HCT116 (cell line): ENCODE results near the gene GRM2. TPM values are rescaled to one million over a fixed set of nuclear protein-coding genes. Genes with fewer than 3 reads are reported as not detected.

Source experiments
- ATAC-seq: fragments of 200-7000 bp; cut with Tn5 transposase; 2 replicates; pipeline ENCODE4 v1.9.1; 2020; ENCODE audit warnings: mild to moderate bottlenecking, moderate library complexity
- BruUV-seq: library from RNA; stranded (reverse); fragments of 400-500 nt; replicated peaks from 2 replicates; lab custom pipeline; 2021; lab: Mats Ljungman, UMichigan
- CTCF ChIA-PET: fragments of 300-600 bp; sonication (Branson Sonifier 250); formaldehyde crosslinking; loops from one replicate; lab custom pipeline; 2021; ENCODE audit warnings: antibody characterized with exemption; lab: Charles Lee
- POLR2A ChIA-PET: fragments of 300-600, 350-600 bp; sonication (Branson Sonifier 250); formaldehyde crosslinking; loops from one replicate; lab custom pipeline; 2021; ENCODE audit warnings: antibody characterized with exemption; lab: Charles Lee
- RAD21 ChIA-PET, 2 experiments: fragments of 300-600 bp; sonication (Branson Sonifier 250); formaldehyde crosslinking; loops; one replicate each; lab custom pipeline; 2023; ENCODE audit warnings: low total read pairs in 2 of 2; ENCODE audit not compliant: uncharacterized antibody in 2 of 2, unreplicated experiment in 2 of 2, low non-redundant PET in 1 of 2; lab: Charles Lee
- DNase-seq: peaks from one replicate; pipeline ENCODE4 v3.0.0-alpha.2; 2010; ENCODE audit warnings: low read depth, low spot score
- H2AFZ ChIP-seq: fragments of 200-600 bp; shearing (Covaris generic), sonication (generic); 2 replicates; pipeline ENCODE4 v1.6.1; 2017; ENCODE audit warnings: low read depth, mixed run types, mixed read lengths, antibody characterized with exemption, low read length; ENCODE audit not compliant: poor library complexity, severe bottlenecking
- H3K27ac ChIP-seq: 2 replicates; pipeline ENCODE4 v1.5.1; 2012; ENCODE audit warnings: low read depth, low read length
- H3K27me3 ChIP-seq: fragments of 200-600 bp; sonication (generic); 2 replicates; pipeline ENCODE4 v1.6.1; 2016; ENCODE audit warnings: mixed run types, low read length, mixed read lengths; ENCODE audit not compliant: insufficient read depth
- H3K36me3 ChIP-seq, 2 experiments: fragments of 200-500 bp in 1 of 2; fragments of 200-600 bp in 1 of 2; sonication (Bioruptor generic) in 1 of 2; sonication (generic) in 1 of 2; 2 replicates each; pipeline versions ENCODE4 v1.5.1 to v1.6.1; 2014 to 2016; ENCODE audit warnings: low read length in 2 of 2, inconsistent platforms in 1 of 2, mixed read lengths in 1 of 2, mixed run types in 1 of 2; ENCODE audit not compliant: insufficient read depth in 2 of 2, control insufficient read depth in 1 of 2
- H3K4me1 ChIP-seq, 2 experiments: fragments of 200-600 bp in 1 of 2; sonication (generic) in 1 of 2; 2 replicates each; pipeline versions ENCODE4 v1.5.1 to v1.6.1; 2012 to 2017; ENCODE audit warnings: low read length in 2 of 2, inconsistent platforms in 1 of 2, mild to moderate bottlenecking in 1 of 2, mixed read lengths in 1 of 2, mixed run types in 1 of 2, moderate library complexity in 1 of 2; ENCODE audit not compliant: insufficient read depth in 2 of 2, control insufficient read depth in 1 of 2
- H3K4me2 ChIP-seq: fragments of 200-600 bp; sonication (generic); 2 replicates; pipeline ENCODE4 v1.6.1; 2017; ENCODE audit warnings: mixed run types, low read length, mixed read lengths
- H3K4me3 ChIP-seq, 2 experiments: fragments of 200-600 bp in 1 of 2; sonication (generic) in 1 of 2; replicated peaks in 1 of 2; 2 replicates each; pipeline ENCODE4 v1.5.1; 2011 to 2016; ENCODE audit warnings: low read length in 2 of 2, control low read depth in 1 of 2, low read depth in 1 of 2, mild to moderate bottlenecking in 1 of 2, mixed read lengths in 1 of 2, mixed run types in 1 of 2
- H3K79me2 ChIP-seq: fragments of 200-600 bp; sonication (generic); 2 replicates; pipeline ENCODE4 v1.6.1; 2017; ENCODE audit warnings: mild to moderate bottlenecking, mixed run types, low read length, moderate library complexity, mixed read lengths; ENCODE audit not compliant: insufficient read depth
- H3K9ac ChIP-seq: fragments of 200-600 bp; sonication (generic); 2 replicates; pipeline ENCODE4 v1.6.1; 2016; ENCODE audit warnings: low read length, mixed read lengths
- H3K9me2 ChIP-seq: fragments of 200-600 bp; sonication (generic), shearing (Covaris generic); 2 replicates; pipeline ENCODE4 v1.6.1; 2017; ENCODE audit warnings: mixed run types, mild to moderate bottlenecking, moderate library complexity; ENCODE audit not compliant: insufficient read depth
- H3K9me3 ChIP-seq, 2 experiments: fragments of 200-500 bp in 1 of 2; fragments of 200-600 bp in 1 of 2; sonication (Bioruptor generic) in 1 of 2; sonication (generic) in 1 of 2; 2 replicates each; pipeline ENCODE4 v1.6.1; 2014 to 2017; ENCODE audit warnings: low read length in 2 of 2, mixed read lengths in 2 of 2, inconsistent platforms in 1 of 2, low read depth in 1 of 2, mild to moderate bottlenecking in 1 of 2, mixed run types in 1 of 2, moderate library complexity in 1 of 2; ENCODE audit not compliant: control insufficient read depth in 1 of 2, insufficient read depth in 1 of 2
- H4K20me1 ChIP-seq: fragments of 200-600 bp; sonication (generic), shearing (Covaris generic); 2 replicates; pipeline ENCODE4 v1.6.1; 2017; ENCODE audit warnings: mixed run types, mild to moderate bottlenecking, moderate library complexity; ENCODE audit not compliant: insufficient read depth
- ATF3 ChIP-seq: IDR thresholded peaks from 2 replicates; pipeline ENCODE4 v1.6.1; 2012
- CEBPB ChIP-seq: IDR thresholded peaks from 2 replicates; pipeline ENCODE4 v1.6.1; 2012; ENCODE audit warnings: low read depth
- CTCF ChIP-seq, 3 experiments: fragments of 200-600 bp in 1 of 3; sonication (generic) in 1 of 3; IDR thresholded peaks in 2 of 3; conservative IDR thresholded peaks in 1 of 3; 2 replicates each; pipeline ENCODE4 v1.5.1; 2012 to 2017; ENCODE audit warnings: low read depth in 2 of 3, low read length in 2 of 3, antibody characterized with exemption in 1 of 3, borderline replicate concordance in 1 of 3, control low read depth in 1 of 3, mild to moderate bottlenecking in 1 of 3, mixed read lengths in 1 of 3, mixed run types in 1 of 3, moderate library complexity in 1 of 3; ENCODE audit not compliant: insufficient read depth in 1 of 3
- EZH2 ChIP-seq: fragments of 200-600 bp; sonication (generic); IDR thresholded peaks from 2 replicates; pipeline ENCODE4 v1.6.1; 2017; ENCODE audit warnings: antibody characterized with exemption, mixed run types
- EZH2phosphoT487 ChIP-seq: fragments of 200-600 bp; IDR thresholded peaks from 2 replicates; pipeline ENCODE4 v1.6.1; 2018; ENCODE audit warnings: antibody characterized with exemption, borderline replicate concordance
- FOSL1 ChIP-seq: IDR thresholded peaks from 2 replicates; pipeline ENCODE4 v1.6.1; 2012; ENCODE audit warnings: low read depth
- JUND ChIP-seq: IDR thresholded peaks from 2 replicates; pipeline ENCODE4 v1.6.1; 2012
- MAX ChIP-seq: IDR thresholded peaks from 2 replicates; pipeline ENCODE4 v1.6.1; 2012
- POLR2A ChIP-seq: IDR thresholded peaks from 2 replicates; pipeline ENCODE4 v1.7.0; 2011; ENCODE audit warnings: borderline replicate concordance; ENCODE audit not compliant: insufficient read depth, insufficient read length; ENCODE audit errors: extremely low read depth
- POLR2AphosphoS5 ChIP-seq: IDR thresholded peaks from 2 replicates; pipeline ENCODE4 v1.6.1; 2011; ENCODE audit warnings: mild to moderate bottlenecking, low read depth, low read length, moderate library complexity
- SP1 ChIP-seq: IDR thresholded peaks from 2 replicates; pipeline ENCODE4 v1.6.1; 2012; ENCODE audit warnings: low read depth
- TCF7L2 ChIP-seq: IDR thresholded peaks from 2 replicates; pipeline ENCODE4 v1.7.0; 2011; ENCODE audit warnings: borderline replicate concordance, inconsistent platforms; ENCODE audit not compliant: insufficient read depth, insufficient read length; ENCODE audit errors: extremely low read depth
- ZBTB33 ChIP-seq: IDR thresholded peaks from 2 replicates; pipeline ENCODE4 v1.6.1; 2011; ENCODE audit warnings: mild to moderate bottlenecking, low read length, moderate library complexity; ENCODE audit not compliant: insufficient replicate concordance; ENCODE audit errors: extremely low read depth
- ZFX ChIP-seq: fragments of 450-650 bp; IDR thresholded peaks from 2 replicates; pipeline ENCODE4 v1.6.1; 2017
- ZNF274 ChIP-seq: fragments of 200-500 bp; sonication (Bioruptor generic); IDR thresholded peaks from 2 replicates; pipeline ENCODE4 v1.6.1; 2014; ENCODE audit warnings: mild to moderate bottlenecking, low read depth, low read length, inconsistent platforms
- intact Hi-C: fragments of 100-400 bp; cut with micrococcal nuclease; formaldehyde crosslinking; loops from 2 replicates; pipeline ENCODE4 v1.10.0; 2022
- total RNA-seq: library from RNA; stranded (reverse); gene quantifications from one replicate; pipeline ENCODE4 v1.2.1, GENCODE V29; 2021; ENCODE audit not compliant: unreplicated experiment

Gene GRM2
- total RNA-seq, 1 experiment from 2014 or later: 0.32 TPM

- Histone ChIP-seq H3K9ac (no peak overlapping the region), H4K20me1 (no peaks in the 10 kb centered on the region), H3K27ac (no peak overlapping the region), H3K4me2 (no peak overlapping the region), H3K4me1 (no peaks in the 10 kb centered on the region), H3K79me2 (no peaks in the 10 kb centered on the region), H3K4me3 (no peak overlapping the region), H2AFZ (no peak overlapping the region), H3K9me3 (no peaks in the 10 kb centered on the region), H3K9me2 (no peaks in the 10 kb centered on the region), H3K27me3 (0 out of 2 replicates have a peak, but pooled peaks cover 6% of the 10 kb centered on the region), H3K36me3 (no peaks in the 10 kb centered on the region)
- BruUV-seq: no TSS peak
- ChIA-PET POLR2A (no interaction called here), CTCF (no interaction called here), RAD21 (no interaction called here)
- TF ChIP-seq SP1 (no peak), ZFX (no peak), CTCF (IDR thresholded peaks at IDR 0.05 in 2 of 3, conservative IDR thresholded peaks at IDR 0.05 in 1 of 3; ENCODE audit: borderline replicate concordance in 1 of 3, insufficient read depth in 1 of 3, low read depth in 2 of 3, low read length in 2 of 3) (no peak), ZBTB33 (no peak), POLR2A (no peak), FOSL1 (no peak), EZH2phosphoT487 (no peak), EZH2 (no peak), ZNF274 (no peak), ATF3 (no peak), TCF7L2 (no peak), MAX (no peak), JUND (no peak), CEBPB (no peak), POLR2AphosphoS5 (no peak)
- intact Hi-C loops: no loop called here
- no peak for DNase-seq
- no peak for ATAC-seq
Measured at GRCh38 chr3:51735039-51735438, 28.2 kb downstream of the GRM2 start.
